Nephron (organoid): ENCODE data around the gene ATP11A.
A peak's percentile ranks its signal among the peaks of the same experiment; 100 is the strongest.
"Not testable (repeated sequence)": the region's sequence is repeated elsewhere in the genome, so short reads cannot be mapped to it uniquely, and the experiment has no call there.

Source experiments
- H3K27ac Mint-ChIP-seq, 3 experiments: 2 replicates each; pipeline ENCODE4 v1.8.0; 2020; ENCODE audit warnings: mixed read lengths in 3 of 3, mild to moderate bottlenecking in 2 of 3, moderate library complexity in 1 of 3
- H3K27me3 Mint-ChIP-seq: 2 replicates; pipeline ENCODE4 v1.8.0; 2021; ENCODE audit warnings: low read depth, mild to moderate bottlenecking, moderate library complexity, mixed read lengths
- H3K36me3 Mint-ChIP-seq: 2 replicates; pipeline ENCODE4 v1.8.0; 2020; ENCODE audit warnings: low read depth, mixed read lengths
- H3K4me1 Mint-ChIP-seq: 2 replicates; pipeline ENCODE4 v1.8.0; 2020; ENCODE audit warnings: mixed read lengths
- H3K4me3 Mint-ChIP-seq, 3 experiments: 2 replicates each; pipeline ENCODE4 v1.8.0; 2020; ENCODE audit warnings: mild to moderate bottlenecking in 3 of 3, mixed read lengths in 3 of 3, moderate library complexity in 2 of 3
- H3K9me3 Mint-ChIP-seq: 2 replicates; pipeline ENCODE4 v1.8.0; 2020; ENCODE audit warnings: mixed read lengths
- CTCF ChIP-seq, 3 experiments: fragments of 200-600 bp; sonication (generic); IDR thresholded peaks; one replicate each; pipeline ENCODE4 v1.5.0; 2021; ENCODE audit warnings: antibody characterized with exemption in 3 of 3; ENCODE audit not compliant: unreplicated experiment in 3 of 3

ATP11A gene

GRCh38 chr13:112796190-112796915 is 106.5 kb downstream of the ATP11A start:
- H3K4me3 Mint-ChIP-seq = no peak overlapping the region
- TF ChIP-seq CTCF (IDR thresholded peaks at IDR 0.05; ENCODE audit: unreplicated experiment in 3 of 3) = no peak

GRCh38 chr13:112799394-112799793 is 109.6 kb downstream of the ATP11A start:
- Mint-ChIP-seq H3K4me1 (peaks cover 4% of the 10 kb centered on the region), H3K36me3 (peaks cover 50% of the 10 kb centered on the region), H3K27ac (no peak overlapping the region), H3K9me3 (peaks cover 23% of the 10 kb centered on the region), H3K4me3 (no peak overlapping the region), H3K27me3 (no peaks in the 10 kb centered on the region)
- no peak for TF ChIP-seq CTCF (IDR thresholded peaks at IDR 0.05; ENCODE audit: unreplicated experiment in 3 of 3)

More at GRCh38 chr13:112796190-112796915, 106.5 kb downstream of the ATP11A start:
- Mint-ChIP-seq H3K27me3 (no peaks in the 10 kb centered on the region), H3K36me3 (peaks cover 62% of the 10 kb centered on the region), H3K4me1 (peaks cover 10% of the 10 kb centered on the region), H3K27ac (no peak overlapping the region), H3K9me3 (peaks cover 23% of the 10 kb centered on the region)

- TF ChIP-seq CTCF (IDR thresholded peaks at IDR 0.05; ENCODE audit: unreplicated experiment in 3 of 3) = no peak
- Mint-ChIP-seq H3K4me1 (peaks cover 4% of the 10 kb centered on the region), H3K4me3 (no peak overlapping the region), H3K9me3 (peaks cover 23% of the 10 kb centered on the region), H3K36me3 (peaks cover 55% of the 10 kb centered on the region), H3K27ac (no peak overlapping the region), H3K27me3 (no peaks in the 10 kb centered on the region)
Measured at GRCh38 chr13:112800057-112800456, 110.2 kb downstream of the ATP11A start.

GRCh38 chr13:112800807-112801206 is 111.0 kb downstream of the ATP11A start:
- not testable (repeated sequence) for H3K27me3 Mint-ChIP-seq, H3K4me1 Mint-ChIP-seq, H3K27ac Mint-ChIP-seq, H3K4me3 Mint-ChIP-seq
- H3K36me3 Mint-ChIP-seq = peaks cover 59% of the 10 kb centered on the region
- peaks cover 23% of the 10 kb centered on the region for H3K9me3 Mint-ChIP-seq

GRCh38 chr13:112802802-112803195 is 113.0 kb downstream of the ATP11A start:
- no peaks in the 10 kb centered on the region for H3K4me1 Mint-ChIP-seq
- peaks cover 49% of the 10 kb centered on the region for H3K36me3 Mint-ChIP-seq
- H3K27ac Mint-ChIP-seq = no peak overlapping the region
- no peaks in the 10 kb centered on the region for H3K27me3 Mint-ChIP-seq
- no peak for TF ChIP-seq CTCF (IDR thresholded peaks at IDR 0.05; ENCODE audit: unreplicated experiment in 3 of 3)
- peaks cover 20% of the 10 kb centered on the region for H3K9me3 Mint-ChIP-seq
- no peak overlapping the region for H3K4me3 Mint-ChIP-seq

GRCh38 chr13:112803422-112803821 is 113.6 kb downstream of the ATP11A start:
- Mint-ChIP-seq H3K9me3 (peaks cover 17% of the 10 kb centered on the region), H3K4me3 (no peak overlapping the region), H3K27ac (peak overlapping the region in 1 of 3 experiments; percentile 38), H3K4me1 (no peaks in the 10 kb centered on the region), H3K27me3 (no peaks in the 10 kb centered on the region), H3K36me3 (peaks cover 43% of the 10 kb centered on the region)
- TF ChIP-seq CTCF (IDR thresholded peaks at IDR 0.05; ENCODE audit: unreplicated experiment in 3 of 3) = no peak
